Testis (tissue), 2 donors: Measurements from ENCODE around the gene CNGA3.

Source experiments
- CTCF ChIP-seq, 3 experiments: fragments of 450-650 bp in 2 of 3; fragments of 200-600 bp in 1 of 3; sonication (generic) in 1 of 3; IDR thresholded peaks; one replicate each; pipeline ENCODE4 v1.5.1; 2016 to 2019; ENCODE audit warnings: antibody characterized with exemption in 3 of 3, mild to moderate bottlenecking in 2 of 3, moderate library complexity in 1 of 3
- POLR2A ChIP-seq: fragments of 450-650 bp; IDR thresholded peaks from one replicate; pipeline ENCODE4 v1.6.1; 2017; ENCODE audit warnings: antibody characterized with exemption, mild to moderate bottlenecking, moderate library complexity

- TF ChIP-seq POLR2A (no peak), CTCF (IDR thresholded peaks at IDR 0.05) (no peak)
Measured at GRCh38 chr2:98359986-98360385, 13.7 kb downstream of the CNGA3 start.
